GM19372 (cell line): ENCODE measurements around the gene PDE8A.

Experiments used
- ATAC-seq: cut with Tn5 transposase; IDR thresholded peaks from one replicate; pipeline ENCODE4 v1.9.1; 2021; ENCODE audit warnings: mild to moderate bottlenecking, low read depth, moderate library complexity; ENCODE audit not compliant: unreplicated experiment

The PDE8A gene

GRCh38 chr15:85116494-85116893, 134.8 kb downstream of the PDE8A start:
- ATAC-seq, result no peak

GRCh38 chr15:85116925-85117646, 135.4 kb downstream of the PDE8A start:
- no peak for ATAC-seq

- no peak for ATAC-seq
Observed at GRCh38 chr15:85118173-85118572, 136.5 kb downstream of the PDE8A start.

GRCh38 chr15:85118581-85118980, 136.9 kb downstream of the PDE8A start:
- ATAC-seq, result no peak

GRCh38 chr15:85120351-85121113, 138.9 kb downstream of the PDE8A start:
- ATAC-seq, result no peak

- ATAC-seq, result no peak
Observed at GRCh38 chr15:85124173-85124572, 142.5 kb downstream of the PDE8A start.

GRCh38 chr15:85125056-85125661, 143.5 kb downstream of the PDE8A start:
- ATAC-seq, result no peak

GRCh38 chr15:85128621-85129020, 147.0 kb downstream of the PDE8A start:
- no peak for ATAC-seq

GRCh38 chr15:85129881-85130280, 148.2 kb downstream of the PDE8A start:
- ATAC-seq, result no peak

GRCh38 chr15:85131915-85132314, 150.3 kb downstream of the PDE8A start:
- no peak for ATAC-seq

- ATAC-seq, result no peak
Observed at GRCh38 chr15:85133709-85134108, 152.1 kb downstream of the PDE8A start.

GRCh38 chr15:85137489-85138168, 156.0 kb downstream of the PDE8A start:
- no peak for ATAC-seq

GRCh38 chr15:85139391-85139790, 157.7 kb downstream of the PDE8A start:
- no peak for ATAC-seq

- ATAC-seq, result no peak
Observed at GRCh38 chr15:85141726-85142125, 160.1 kb downstream of the PDE8A start.

- ATAC-seq, result no peak
Observed at GRCh38 chr15:85142312-85142711, 160.7 kb downstream of the PDE8A start.

- ATAC-seq, result no peak
Observed at GRCh38 chr15:85149465-85150129, 167.9 kb downstream of the PDE8A start.

GRCh38 chr15:85150130-85150480, 168.4 kb downstream of the PDE8A start:
- no peak for ATAC-seq

GRCh38 chr15:85151145-85151544, 169.5 kb downstream of the PDE8A start:
- no peak for ATAC-seq

- ATAC-seq, result no peak
Observed at GRCh38 chr15:85151861-85152260, 170.2 kb downstream of the PDE8A start.

GRCh38 chr15:85154061-85154460, 172.4 kb downstream of the PDE8A start:
- ATAC-seq, result no peak

GRCh38 chr15:85155360-85155759, 173.7 kb downstream of the PDE8A start:
- ATAC-seq, result no peak
